ENCODE data around the gene RPL28.

GRCh38 chr19:55352549-55353145 is 33.1 kb upstream of the RPL28 start:
- TF ChIP-seq EZH2 (IDR thresholded peaks at IDR 0.05; ENCODE audit: borderline replicate concordance, low read length), result no peak
- TF ChIP-seq, protein P1, sequence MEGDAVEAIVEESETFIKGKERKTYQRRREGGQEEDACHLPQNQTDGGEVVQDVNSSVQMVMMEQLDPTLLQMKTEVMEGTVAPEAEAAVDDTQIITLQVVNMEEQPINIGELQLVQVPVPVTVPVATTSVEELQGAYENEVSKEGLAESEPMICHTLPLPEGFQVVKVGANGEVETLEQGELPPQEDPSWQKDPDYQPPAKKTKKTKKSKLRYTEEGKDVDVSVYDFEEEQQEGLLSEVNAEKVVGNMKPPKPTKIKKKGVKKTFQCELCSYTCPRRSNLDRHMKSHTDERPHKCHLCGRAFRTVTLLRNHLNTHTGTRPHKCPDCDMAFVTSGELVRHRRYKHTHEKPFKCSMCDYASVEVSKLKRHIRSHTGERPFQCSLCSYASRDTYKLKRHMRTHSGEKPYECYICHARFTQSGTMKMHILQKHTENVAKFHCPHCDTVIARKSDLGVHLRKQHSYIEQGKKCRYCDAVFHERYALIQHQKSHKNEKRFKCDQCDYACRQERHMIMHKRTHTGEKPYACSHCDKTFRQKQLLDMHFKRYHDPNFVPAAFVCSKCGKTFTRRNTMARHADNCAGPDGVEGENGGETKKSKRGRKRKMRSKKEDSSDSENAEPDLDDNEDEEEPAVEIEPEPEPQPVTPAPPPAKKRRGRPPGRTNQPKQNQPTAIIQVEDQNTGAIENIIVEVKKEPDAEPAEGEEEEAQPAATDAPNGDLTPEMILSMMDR (conservative IDR thresholded peaks at IDR 0.05 in 1 of 2, IDR thresholded peaks at IDR 0.05 in 1 of 2; ENCODE audit: extremely low read depth in 1 of 2, insufficient read depth in 1 of 2, low read depth in 1 of 2, low read length in 2 of 2), result peak in 1 of 2 donors; percentile 4
